NCI-H526 (cell line): ENCODE data around the gene SLC9A2.

Source experiments
- DNase-seq, 2 experiments: peaks; one replicate each; lab custom pipeline; 2025; lab: John Stamatoyannopoulos, UW

The SLC9A2 gene

GRCh38 chr2:102672107-102672776, 52.9 kb downstream of the SLC9A2 start:
- no peak for DNase-seq

GRCh38 chr2:102674370-102674769, 55.0 kb downstream of the SLC9A2 start:
- DNase-seq = no peak

DNA sequence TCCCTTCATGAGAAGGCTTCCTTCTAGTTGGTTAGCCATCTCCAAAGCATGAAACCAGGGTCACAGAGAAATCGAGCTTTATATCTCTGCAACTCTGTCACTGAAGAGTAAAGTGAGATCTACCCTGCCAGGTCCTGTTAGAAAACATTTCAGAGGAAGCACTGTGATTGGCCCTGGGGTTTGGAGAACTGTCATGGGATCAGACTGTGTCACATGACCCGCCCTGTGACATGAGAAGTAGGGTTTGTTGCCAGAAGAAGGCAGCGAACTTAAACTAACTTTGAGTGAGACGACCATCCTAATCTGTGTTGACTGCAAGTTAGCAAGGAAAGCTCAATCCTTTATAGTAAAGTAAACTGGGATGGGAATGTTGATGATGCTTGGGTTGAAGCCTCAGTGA, 55.5 kb downstream of the SLC9A2 start:
- no peak for DNase-seq

- DNase-seq = no peak
These were observed 58.2 kb downstream of the SLC9A2 start for GRCh38 chr2:102677244-102678215.

DNA sequence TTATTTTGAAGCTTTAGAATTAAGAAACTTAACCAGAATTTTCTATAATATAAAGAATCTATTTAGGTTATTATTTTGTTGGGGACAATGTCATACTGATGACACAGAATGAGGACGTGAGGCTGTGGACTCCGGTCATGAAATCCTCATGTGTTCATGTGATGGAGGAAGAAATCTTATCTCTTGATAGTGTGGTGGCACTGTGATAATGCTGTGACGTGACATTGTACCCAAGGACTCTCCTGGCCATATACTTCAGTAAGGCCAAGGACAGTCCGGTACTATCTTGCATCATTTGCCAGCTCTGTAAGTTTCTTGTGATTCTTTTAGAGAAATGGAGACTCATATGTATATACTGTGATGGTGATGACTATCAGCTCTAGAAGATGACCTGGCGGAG, 59.1 kb downstream of the SLC9A2 start:
- DNase-seq = no peak

- DNase-seq = no peak
These were observed 67.4 kb downstream of the SLC9A2 start for GRCh38 chr2:102686479-102687439.

DNA sequence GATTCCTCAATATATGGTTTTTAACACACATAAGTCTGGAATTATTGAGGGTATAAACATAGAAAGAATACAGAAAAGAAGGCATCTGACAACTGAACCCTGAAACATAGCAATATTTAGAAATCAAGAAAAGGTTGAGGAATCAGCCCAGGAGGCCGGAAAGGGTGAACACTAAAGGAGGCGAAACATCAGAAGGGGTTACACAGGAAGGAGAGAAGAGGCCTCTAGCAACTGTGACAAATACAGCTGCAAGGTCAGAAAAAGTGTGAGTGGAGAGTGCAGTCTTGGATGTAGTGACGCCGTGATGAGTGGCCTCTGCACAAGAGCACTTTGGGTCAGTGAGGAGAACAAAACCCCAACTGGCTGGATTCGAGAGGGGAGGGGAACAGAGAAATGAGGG, 70.7 kb downstream of the SLC9A2 start:
- no peak for DNase-seq

- DNase-seq = no peak
These were observed 77.1 kb downstream of the SLC9A2 start for GRCh38 chr2:102696463-102696862.

- DNase-seq = no peak
These were observed 79.2 kb downstream of the SLC9A2 start for GRCh38 chr2:102698369-102699111.

DNA sequence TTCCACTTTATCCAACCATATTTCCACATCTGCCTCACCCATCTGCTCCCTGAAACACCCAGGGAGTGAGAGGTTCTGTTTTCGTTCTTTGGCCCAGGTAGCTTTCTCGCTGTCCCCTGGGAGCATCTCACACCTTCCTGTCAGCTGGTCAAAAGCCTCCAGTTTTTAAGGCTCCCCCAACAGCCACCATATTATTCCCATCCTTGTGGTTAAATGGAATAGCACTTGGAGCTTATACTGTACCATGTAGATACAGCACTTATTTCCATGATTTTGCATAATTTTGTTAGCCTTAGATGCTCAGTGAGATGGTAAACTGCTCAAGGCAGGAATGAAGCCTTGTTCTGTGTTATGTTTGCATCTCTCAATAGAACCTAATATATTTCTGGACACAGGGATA, 84.0 kb downstream of the SLC9A2 start:
- peak; percentile 90 to 94 for DNase-seq

DNA sequence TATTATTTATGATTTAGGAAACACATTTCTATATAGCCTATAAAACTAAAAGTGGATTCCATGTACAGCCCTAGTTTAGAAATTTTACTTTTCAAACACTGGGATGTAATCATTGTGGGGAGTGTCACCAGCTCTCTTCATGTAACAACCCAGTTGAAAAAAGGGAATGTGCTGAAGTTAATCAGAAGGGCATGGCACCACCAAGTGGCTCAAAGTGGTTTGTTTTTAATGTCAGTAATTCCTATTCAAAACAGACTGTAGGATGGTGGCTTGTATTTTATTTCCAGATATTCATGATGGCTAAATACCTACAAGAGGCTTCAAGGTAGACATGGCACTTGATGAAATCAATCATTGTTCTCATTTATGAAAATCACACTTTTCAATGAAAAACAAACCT, 84.4 kb downstream of the SLC9A2 start:
- DNase-seq = peak; percentile 85 to 92

DNA sequence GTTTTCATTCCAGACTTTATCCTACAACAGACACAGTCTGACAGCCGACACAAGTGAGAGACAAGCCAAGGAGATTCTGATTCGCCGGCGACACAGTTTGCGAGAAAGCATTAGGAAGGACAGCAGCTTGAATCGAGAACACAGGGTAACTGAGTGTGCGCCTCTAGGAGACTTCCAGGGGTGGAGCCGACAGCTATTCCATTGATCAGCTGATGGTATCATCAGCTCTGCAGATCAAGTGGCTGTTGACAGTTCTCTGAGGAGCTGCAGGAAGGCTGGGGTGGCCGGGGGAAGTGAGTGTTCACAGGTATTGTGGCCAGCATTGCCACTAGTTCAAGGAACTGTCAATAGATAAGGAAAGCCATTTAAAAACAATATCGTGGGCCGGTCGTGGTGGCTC, 85.2 kb downstream of the SLC9A2 start:
- no peak for DNase-seq

DNA sequence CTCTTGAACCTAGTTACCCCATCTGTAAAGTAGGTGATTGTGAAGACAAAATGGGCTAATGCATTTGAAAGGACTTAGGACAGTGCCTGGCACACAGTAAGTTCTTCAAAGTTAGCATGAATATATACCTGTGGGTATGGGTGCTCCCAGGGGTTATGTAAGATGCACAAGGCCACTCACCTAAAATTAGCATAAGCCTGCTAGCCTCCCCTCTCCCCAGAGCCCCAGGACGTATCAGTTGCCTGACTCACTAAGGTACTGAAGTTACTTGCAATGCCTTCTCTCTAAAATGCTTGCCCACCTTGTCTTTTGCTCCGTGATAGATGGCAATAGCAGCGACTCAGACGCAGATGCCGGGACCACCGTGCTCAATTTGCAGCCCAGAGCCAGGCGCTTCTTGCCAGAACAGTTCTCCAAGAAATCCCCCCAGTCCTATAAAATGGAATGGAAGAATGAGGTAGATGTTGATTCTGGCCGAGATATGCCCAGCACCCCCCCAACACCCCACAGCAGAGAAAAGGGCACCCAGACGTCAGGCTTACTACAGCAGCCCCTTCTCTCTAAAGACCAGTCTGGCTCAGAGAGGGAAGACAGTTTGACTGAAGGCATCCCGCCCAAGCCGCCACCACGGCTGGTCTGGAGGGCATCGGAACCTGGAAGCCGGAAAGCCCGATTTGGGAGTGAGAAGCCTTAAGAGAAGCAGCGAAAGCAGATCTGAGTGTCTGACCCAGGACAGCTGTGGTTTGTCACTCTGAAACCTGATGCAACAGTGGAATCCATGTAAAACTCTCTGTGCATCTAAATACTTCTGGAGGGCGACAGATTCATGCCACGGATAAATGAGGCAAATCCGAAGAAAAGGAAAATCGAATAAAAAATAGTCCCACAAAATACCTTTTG, 88.7 kb downstream of the SLC9A2 start:
- DNase-seq = no peak

DNA sequence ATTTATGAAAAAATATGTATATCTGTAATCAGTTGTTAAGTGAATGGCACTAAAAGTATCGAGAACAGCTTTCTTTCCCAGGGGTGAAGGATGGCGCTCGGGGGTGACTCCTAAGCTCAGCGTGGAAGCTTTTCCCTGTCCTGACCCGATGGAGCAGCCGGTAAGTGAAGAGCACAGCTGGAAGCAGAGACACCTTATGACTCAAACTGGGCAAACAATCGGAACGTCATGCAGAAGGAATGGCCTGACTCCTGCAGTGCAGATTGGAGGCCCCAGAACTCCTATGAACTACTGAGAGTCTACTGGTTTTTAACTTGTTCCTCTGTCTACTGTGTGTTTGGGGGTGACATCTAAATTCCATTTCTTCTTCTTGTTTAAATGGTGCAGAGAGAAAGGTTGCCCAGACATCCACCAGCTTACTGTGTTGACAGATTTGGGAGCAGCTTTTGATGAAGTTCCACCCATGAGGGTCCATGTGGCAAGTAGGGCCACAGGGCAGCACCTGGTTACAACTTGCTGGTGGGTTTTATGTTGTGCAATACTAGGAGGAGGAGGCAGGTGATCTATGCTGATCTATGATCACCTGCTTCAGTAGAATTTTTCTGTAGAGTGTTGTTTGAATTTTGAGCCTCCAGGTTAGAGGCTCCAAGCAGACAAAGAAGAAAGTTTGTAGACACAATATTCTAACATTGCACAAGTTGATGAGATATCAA, 89.7 kb downstream of the SLC9A2 start:
- DNase-seq = no peak

- DNase-seq = no peak
These were observed 98.1 kb downstream of the SLC9A2 start for GRCh38 chr2:102717308-102718018.

DNA sequence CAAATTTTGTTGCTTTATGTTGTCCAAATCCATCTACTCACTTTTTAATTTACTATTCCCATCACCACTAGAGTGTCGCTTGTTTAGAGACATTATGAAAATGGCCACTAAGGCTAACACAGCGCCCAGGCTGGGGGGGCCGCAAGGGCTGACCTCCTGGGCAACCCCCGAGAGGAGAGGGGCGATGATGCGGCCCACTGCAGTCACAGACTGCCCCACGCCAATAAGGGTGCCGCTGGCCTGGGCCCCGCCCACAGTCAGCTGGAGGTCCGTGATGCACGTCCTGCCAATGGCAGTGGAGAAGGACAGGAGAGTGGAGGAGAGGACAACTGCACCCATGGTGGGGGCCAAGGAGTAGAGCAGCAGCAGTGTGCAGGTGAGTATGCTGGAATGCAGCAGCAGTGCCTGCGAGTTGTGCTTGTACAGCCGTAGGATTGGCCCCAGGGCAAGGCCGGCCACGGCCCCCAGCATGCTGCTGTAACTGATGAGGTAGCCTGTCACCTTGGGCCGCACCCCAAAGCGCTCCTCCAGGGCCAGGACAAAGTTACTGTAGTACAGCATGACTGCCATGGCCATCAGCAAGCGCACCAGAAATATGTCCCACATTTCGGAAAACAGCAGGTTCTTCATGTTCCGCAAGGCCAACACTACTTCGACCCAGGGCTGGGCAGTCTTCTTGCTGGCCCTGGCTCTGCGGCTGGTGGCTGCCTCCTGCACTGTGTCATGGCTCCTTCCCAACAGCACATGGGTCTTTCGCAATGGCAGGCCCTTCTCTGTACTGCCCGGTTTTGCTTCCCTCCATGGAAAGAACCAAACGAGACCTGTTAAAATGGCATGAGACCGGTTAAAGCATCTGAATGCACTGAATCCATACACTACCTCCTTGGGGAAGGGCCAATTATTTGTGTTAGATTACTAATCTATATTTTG, 99.3 kb downstream of the SLC9A2 start:
- no peak for DNase-seq

DNA sequence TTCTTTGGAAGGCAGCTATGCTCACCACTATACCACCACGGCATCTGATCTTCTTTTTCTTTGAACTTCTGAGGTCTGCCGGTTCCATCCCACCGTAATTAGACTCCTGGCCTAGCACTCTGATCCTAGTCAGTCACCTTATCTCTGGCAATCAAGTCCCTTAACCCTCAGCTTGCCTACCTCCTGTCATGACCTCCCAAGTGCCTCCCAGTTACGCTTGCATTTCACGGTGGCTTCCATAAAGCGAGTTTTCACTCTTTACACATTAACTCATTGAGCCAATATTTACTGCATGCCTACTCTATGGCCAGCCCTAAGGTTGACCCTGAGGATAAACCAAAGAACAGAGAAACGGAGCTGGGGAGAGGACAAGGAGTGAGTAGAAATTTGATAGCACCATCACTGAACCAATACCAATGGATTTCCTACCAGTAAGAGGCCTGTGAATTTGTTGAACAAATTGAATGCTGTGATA, 104.7 kb downstream of the SLC9A2 start:
- no peak for DNase-seq

GRCh38 chr2:102724553-102724952, 105.2 kb downstream of the SLC9A2 start:
- no peak for DNase-seq
